Neuronal stem cell (in vitro differentiated cells): ENCODE results near the gene RMI2.
A peak's percentile ranks its signal among the peaks of the same experiment; 100 is the strongest.

Experiments used
- DNase-seq: peaks from one replicate; pipeline ENCODE4 v3.0.0-alpha.2; 2013; ENCODE audit warnings: low spot score
- H2AFZ ChIP-seq: one replicate; pipeline ENCODE4 v1.6.1; 2013; ENCODE audit warnings: mild to moderate bottlenecking, low read length, inconsistent platforms
- H2AK5ac ChIP-seq: 2 replicates; pipeline ENCODE4 v1.6.1; 2013; ENCODE audit warnings: low read depth, mild to moderate bottlenecking, inconsistent platforms, low read length, moderate library complexity, mixed read lengths
- H2BK120ac ChIP-seq: 2 replicates; pipeline ENCODE4 v1.6.1; 2013; ENCODE audit warnings: low read depth, mild to moderate bottlenecking, inconsistent platforms, low read length, moderate library complexity, mixed read lengths
- H2BK12ac ChIP-seq: one replicate; pipeline ENCODE4 v1.6.1; 2013; ENCODE audit warnings: low read length, inconsistent platforms
- H2BK15ac ChIP-seq: 2 replicates; pipeline ENCODE4 v1.6.1; 2013; ENCODE audit warnings: mild to moderate bottlenecking, low read length, inconsistent platforms, mixed read lengths
- H2BK5ac ChIP-seq: one replicate; pipeline ENCODE4 v1.6.1; 2013; ENCODE audit warnings: inconsistent platforms, mild to moderate bottlenecking, low read length, moderate library complexity
- H3K14ac ChIP-seq: one replicate; pipeline ENCODE4 v1.6.1; 2013; ENCODE audit warnings: low read length, inconsistent platforms
- H3K18ac ChIP-seq: 2 replicates; pipeline ENCODE4 v1.6.1; 2013; ENCODE audit warnings: low read length, inconsistent platforms
- H3K23ac ChIP-seq: 2 replicates; pipeline ENCODE4 v1.6.1; 2013; ENCODE audit warnings: low read depth, mild to moderate bottlenecking, mixed read lengths, low read length, inconsistent platforms; ENCODE audit not compliant: poor library complexity
- H3K27ac ChIP-seq: replicated peaks from 3 replicates; pipeline ENCODE4 v1.5.1; 2013; ENCODE audit warnings: low read length, inconsistent platforms
- H3K27me3 ChIP-seq, 3 experiments: 2 replicates each; pipeline ENCODE4 v1.6.1; 2013; ENCODE audit warnings: low read length in 3 of 3, mild to moderate bottlenecking in 2 of 3, inconsistent platforms in 1 of 3, low read depth in 1 of 3, mixed read lengths in 1 of 3, moderate library complexity in 1 of 3; ENCODE audit not compliant: control insufficient read depth in 3 of 3, insufficient read depth in 3 of 3
- H3K36me3 ChIP-seq, 2 donors: replicated peaks in 1 of 2; 2 replicates each; pipeline ENCODE4 v1.6.1; 2013; ENCODE audit warnings: low read length in 2 of 2; ENCODE audit not compliant: control insufficient read depth in 2 of 2, insufficient read depth in 2 of 2
- H3K4ac ChIP-seq: 2 replicates; pipeline ENCODE4 v1.6.1; 2013; ENCODE audit warnings: inconsistent platforms, mild to moderate bottlenecking, low read length, moderate library complexity
- H3K4me1 ChIP-seq, 2 donors: 1 replicate in 1 of 2; 2 replicates in 1 of 2; pipeline ENCODE4 v1.6.1; 2013; ENCODE audit warnings: low read length in 2 of 2, low read depth in 1 of 2; ENCODE audit not compliant: control insufficient read depth in 2 of 2, insufficient read depth in 1 of 2
- H3K4me2 ChIP-seq: one replicate; pipeline ENCODE4 v1.6.1; 2013; ENCODE audit warnings: mild to moderate bottlenecking, low read length, inconsistent platforms; ENCODE audit not compliant: insufficient read depth, poor library complexity, severe bottlenecking
- H3K4me3 ChIP-seq, 2 donors: 2 replicates each; pipeline ENCODE4 v1.5.1; 2013; ENCODE audit warnings: low read length in 2 of 2, mild to moderate bottlenecking in 2 of 2, inconsistent platforms in 1 of 2, moderate library complexity in 1 of 2
- H3K79me1 ChIP-seq: one replicate; pipeline ENCODE4 v1.6.1; 2013; ENCODE audit warnings: low read depth, mild to moderate bottlenecking, inconsistent platforms, low read length, moderate library complexity
- H3K9ac ChIP-seq: one replicate; pipeline ENCODE4 v1.6.1; 2013; ENCODE audit warnings: mild to moderate bottlenecking, low read depth, low read length, inconsistent platforms; ENCODE audit not compliant: poor library complexity
- H3K9me3 ChIP-seq, 2 donors: replicated peaks in 1 of 2; 2 replicates each; pipeline versions ENCODE3 to v1.6.1; 2013; ENCODE audit warnings: low read length in 2 of 2, mild to moderate bottlenecking in 2 of 2, inconsistent platforms in 1 of 2, low read depth in 1 of 2, mixed read lengths in 1 of 2, moderate library complexity in 1 of 2; ENCODE audit not compliant: control insufficient read depth in 2 of 2, insufficient read depth in 1 of 2
- H4K8ac ChIP-seq: one replicate; pipeline ENCODE4 v1.6.1; 2013; ENCODE audit warnings: low read depth, mild to moderate bottlenecking, inconsistent platforms, low read length, moderate library complexity
- H4K91ac ChIP-seq: one replicate; pipeline ENCODE4 v1.6.1; 2013; ENCODE audit warnings: low read length, low read depth, mild to moderate bottlenecking, inconsistent platforms; ENCODE audit not compliant: poor library complexity
- WGBS, 2 donors: extraction: QIAGEN DNeasy Blood & Tissue Kit; methylation state at CpG; one replicate each; pipeline ENCODE4 v1.1.7; 2013; ENCODE audit warnings: missing lambda C conversion rate in 2 of 2, mixed read lengths in 1 of 2; ENCODE audit not compliant: insufficient read length in 2 of 2, insufficient replicate concordance in 1 of 2; ENCODE audit errors: extremely low coverage in 2 of 2; 5-methylcytosine and 5-hydroxymethylcytosine counted together

RMI2 gene

DNA sequence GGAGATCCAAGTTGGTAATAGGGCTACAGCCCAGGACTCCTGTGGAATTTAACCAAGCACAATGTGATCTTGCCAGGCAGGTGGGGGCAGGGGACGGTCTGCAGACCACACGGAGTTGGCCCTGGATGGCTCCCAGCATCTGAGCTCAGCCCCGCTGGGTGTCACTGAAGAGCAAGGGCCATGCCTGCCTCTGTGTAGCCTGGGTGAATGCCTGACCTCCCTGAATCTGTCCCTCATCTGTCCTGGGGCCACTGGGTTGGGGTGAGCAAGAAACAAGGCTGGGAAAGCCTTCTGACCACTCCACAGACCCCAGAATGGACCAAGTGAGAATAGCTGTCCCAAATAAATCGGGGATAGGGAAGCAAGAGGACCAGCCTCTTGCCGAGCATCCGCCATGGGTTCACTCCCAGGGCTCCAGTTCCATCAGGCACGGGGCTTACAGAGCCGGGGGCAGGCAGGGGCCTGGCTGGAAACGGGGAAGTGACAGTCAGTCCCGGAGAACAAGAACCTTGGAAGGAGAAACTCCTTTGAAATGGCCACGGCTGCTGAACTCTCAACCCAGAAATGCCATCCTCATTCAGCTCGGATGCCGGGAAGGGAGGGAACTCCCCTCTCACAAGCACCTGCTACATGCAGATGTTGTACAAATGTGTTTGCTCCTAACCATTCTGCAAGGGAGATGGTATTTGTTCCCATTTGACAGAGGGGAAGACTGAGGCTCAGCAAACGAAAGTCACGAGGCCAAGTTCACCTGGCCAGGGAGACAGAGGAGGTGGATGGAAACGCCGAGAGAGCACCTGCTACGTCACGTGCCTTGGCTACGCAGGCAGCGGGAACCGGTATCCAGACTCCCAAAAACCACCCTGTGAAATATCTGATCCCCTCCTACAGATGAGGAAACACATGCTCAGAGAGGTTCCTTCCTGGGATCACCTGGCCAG, 50.0 kb downstream of the RMI2 start:
- Histone ChIP-seq H4K91ac (no peak overlapping the region), H3K27ac (no peak overlapping the region), H3K23ac (no peak overlapping the region), H3K4me3 (no peak overlapping the region), H3K27me3 (peaks cover 0 to 2% (median 0%) of the 10 kb centered on the region in 3 experiments), H3K4me2 (no peak overlapping the region), H2AK5ac (no peak overlapping the region), H3K14ac (no peak overlapping the region), H2BK12ac (no peak overlapping the region), H3K4me1 (peaks cover 11 to 12% of the 10 kb centered on the region in 2 donors), H3K79me1 (no peaks in the 10 kb centered on the region), H2BK120ac (no peak overlapping the region), H2BK5ac (no peak overlapping the region), H3K9ac (no peak overlapping the region), H3K9me3 (no peaks in the 10 kb centered on the region), H2BK15ac (peak overlapping the region; percentile 12), H4K8ac (no peak overlapping the region), H3K36me3 (no peaks in the 10 kb centered on the region), H3K4ac (no peak overlapping the region), H2AFZ (no peak overlapping the region), H3K18ac (no peak overlapping the region)
- WGBS, 2 donors = no CpG with 5 or more reads among the region's 22 CpGs
- no peak for DNase-seq

DNA sequence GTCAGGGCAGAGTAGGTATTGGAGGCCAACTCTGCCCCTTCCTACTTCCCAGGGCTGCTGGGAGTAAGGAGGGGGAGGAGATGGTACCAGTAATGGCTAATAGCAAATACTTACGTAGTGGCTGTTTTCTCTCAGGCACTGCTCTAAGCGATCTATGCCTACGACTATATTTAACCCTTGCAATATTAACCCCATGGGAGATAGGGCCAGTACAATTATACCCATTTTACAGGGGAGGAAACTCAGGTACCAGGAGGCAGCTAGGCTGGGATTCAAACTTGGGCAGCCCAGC, 50.6 kb downstream of the RMI2 start:
- H2BK12ac ChIP-seq = no peak overlapping the region
- peaks cover 5 to 6% of the 10 kb centered on the region in 2 donors for H3K4me1 ChIP-seq
- no peak overlapping the region for H3K9ac ChIP-seq
- H3K9me3 ChIP-seq = no peaks in the 10 kb centered on the region
- peaks cover 0 to 2% (median 2%) of the 10 kb centered on the region in 3 experiments for H3K27me3 ChIP-seq
- H2BK5ac ChIP-seq = no peak overlapping the region
- H3K18ac ChIP-seq = no peak overlapping the region
- H3K4me3 ChIP-seq = no peak overlapping the region
- H4K91ac ChIP-seq = no peak overlapping the region
- no peak overlapping the region for H3K4me2 ChIP-seq
- no peak overlapping the region for H4K8ac ChIP-seq
- H2BK15ac ChIP-seq = peak overlapping the region; percentile 12
- no peak overlapping the region for H2BK120ac ChIP-seq
- DNase-seq = no peak
- H3K79me1 ChIP-seq = no peaks in the 10 kb centered on the region
- no peak overlapping the region for H3K23ac ChIP-seq
- H3K4ac ChIP-seq = no peak overlapping the region
- WGBS, 2 donors = no CpG with 5 or more reads among the region's 3 CpGs
- H2AFZ ChIP-seq = peak overlapping the region; percentile 96
- H3K36me3 ChIP-seq = no peaks in the 10 kb centered on the region
- no peak overlapping the region for H2AK5ac ChIP-seq
- no peak overlapping the region for H3K27ac ChIP-seq
- H3K14ac ChIP-seq = no peak overlapping the region

GRCh38 chr16:11396241-11397048, 51.2 kb downstream of the RMI2 start:
- H4K8ac ChIP-seq = peak overlapping the region; percentile 90
- no peaks in the 10 kb centered on the region for H3K36me3 ChIP-seq
- no peak overlapping the region for H3K14ac ChIP-seq
- H3K4ac ChIP-seq = no peak overlapping the region
- H3K27me3 ChIP-seq = peaks cover 0 to 7% (median 2%) of the 10 kb centered on the region in 3 experiments
- no CpG with 5 or more reads among the region's 24 CpGs for WGBS, 2 donors
- H3K4me1 ChIP-seq = peaks cover 3 to 5% of the 10 kb centered on the region in 2 donors
- peak overlapping the region; percentile 14 for H2BK5ac ChIP-seq
- H2AK5ac ChIP-seq = no peak overlapping the region
- no peaks in the 10 kb centered on the region for H3K9me3 ChIP-seq
- no peak overlapping the region for H3K4me3 ChIP-seq
- H2BK12ac ChIP-seq = no peak overlapping the region
- H2BK15ac ChIP-seq = peak overlapping the region; percentile 12
- H3K27ac ChIP-seq = no peak overlapping the region
- DNase-seq = peak; percentile 78
- no peak overlapping the region for H3K4me2 ChIP-seq
- no peak overlapping the region for H2BK120ac ChIP-seq
- H4K91ac ChIP-seq = peak overlapping the region; percentile 82
- peak overlapping the region; percentile 70 for H3K9ac ChIP-seq
- no peaks in the 10 kb centered on the region for H3K79me1 ChIP-seq
- no peak overlapping the region for H3K23ac ChIP-seq
- peak overlapping the region; percentile 96 for H2AFZ ChIP-seq
- peak overlapping the region; percentile 20 for H3K18ac ChIP-seq

GRCh38 chr16:11398136-11398535, 52.9 kb downstream of the RMI2 start:
- WGBS, 2 donors = no CpG with 5 or more reads among the region's 10 CpGs
- H3K36me3 ChIP-seq = no peaks in the 10 kb centered on the region
- H2BK120ac ChIP-seq = no peak overlapping the region
- H4K91ac ChIP-seq = no peak overlapping the region
- H3K4me2 ChIP-seq = no peak overlapping the region
- no peak overlapping the region for H3K4me3 ChIP-seq
- H3K14ac ChIP-seq = peak overlapping the region; percentile 47
- DNase-seq = no peak
- H3K4ac ChIP-seq = no peak overlapping the region
- H2BK15ac ChIP-seq = no peak overlapping the region
- peak overlapping the region; percentile 54 for H3K9ac ChIP-seq
- no peak overlapping the region for H3K27ac ChIP-seq
- H3K79me1 ChIP-seq = no peaks in the 10 kb centered on the region
- H3K23ac ChIP-seq = no peak overlapping the region
- H2AK5ac ChIP-seq = peak overlapping the region; percentile 97
- peaks cover 0 to 7% (median 2%) of the 10 kb centered on the region in 3 experiments for H3K27me3 ChIP-seq
- no peak overlapping the region for H2AFZ ChIP-seq
- no peak overlapping the region for H4K8ac ChIP-seq
- H3K4me1 ChIP-seq = peaks cover 5 to 7% of the 10 kb centered on the region in 2 donors
- H2BK12ac ChIP-seq = no peak overlapping the region
- H2BK5ac ChIP-seq = no peak overlapping the region
- no peaks in the 10 kb centered on the region for H3K9me3 ChIP-seq
- H3K18ac ChIP-seq = peak overlapping the region; percentile 76
